Mononuclear cell (primary cell): Measurements from ENCODE around the gene WDR73. TPM values are rescaled to one million over a fixed set of nuclear protein-coding genes. Genes with fewer than 3 reads are reported as not detected.
"Not testable (repeated sequence)": the region's sequence is repeated elsewhere in the genome, so short reads cannot be mapped to it uniquely, and the experiment has no call there.

Experiments
- H3K27me3 ChIP-seq: 2 replicates; pipeline ENCODE4 v1.6.0; 2011; ENCODE audit warnings: low read length, control low read depth; ENCODE audit not compliant: insufficient read depth
- H3K4me1 ChIP-seq: 2 replicates; pipeline ENCODE4 v1.5.1; 2011; ENCODE audit warnings: mild to moderate bottlenecking, low read length, control low read depth; ENCODE audit not compliant: insufficient read depth
- H3K4me3 ChIP-seq: 2 replicates; pipeline ENCODE4 v1.5.1; 2011; ENCODE audit warnings: mild to moderate bottlenecking, low read length, moderate library complexity
- H3K9me3 ChIP-seq: 2 replicates; pipeline ENCODE4 v1.5.1; 2011; ENCODE audit warnings: low read depth, mild to moderate bottlenecking, control low read depth, low read length
- total RNA-seq: library from RNA; depleted of rRNA; stranded (reverse); fragments of >200 nt; gene quantifications from one replicate; pipeline ENCODE4 v1.2.3, GENCODE V29; 2012

Gene WDR73
- total RNA-seq, 1 donor = 17.8 TPM

GRCh38 chr15:84645496-84645895 is 8.6 kb downstream of the WDR73 start:
- Histone ChIP-seq H3K4me1 (peaks cover 8% of the 10 kb centered on the region), H3K9me3 (no peaks in the 10 kb centered on the region), H3K4me3 (no peak overlapping the region), H3K27me3 (no peaks in the 10 kb centered on the region)

DNA sequence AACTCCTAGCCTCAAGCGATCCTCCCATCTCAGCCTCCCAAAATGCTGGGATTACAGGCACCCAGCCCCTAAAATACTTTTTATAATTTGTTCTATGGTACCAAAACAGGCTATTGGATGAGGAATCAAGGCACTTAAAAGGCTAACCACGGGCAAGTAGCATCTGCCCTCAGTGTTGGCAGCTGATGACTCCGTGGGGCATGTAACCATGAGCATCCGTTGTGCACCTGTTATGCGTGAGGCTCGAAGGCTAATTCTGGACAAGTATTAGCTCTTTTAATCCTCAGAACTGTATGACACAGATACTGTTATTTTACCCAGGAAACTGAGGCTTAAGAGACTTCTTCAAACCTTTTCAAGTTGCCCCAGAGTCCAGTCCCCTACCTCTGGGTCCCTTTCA is 10.2 kb downstream of the WDR73 start:
- Histone ChIP-seq H3K27me3 (no peaks in the 10 kb centered on the region), H3K4me1 (peaks cover 7% of the 10 kb centered on the region), H3K9me3 (no peaks in the 10 kb centered on the region), H3K4me3 (no peak overlapping the region)

- not testable (repeated sequence) for H3K4me1 ChIP-seq, H3K27me3 ChIP-seq, H3K4me3 ChIP-seq, H3K9me3 ChIP-seq
These were observed 11.4 kb downstream of the WDR73 start for GRCh38 chr15:84642640-84643039.

DNA sequence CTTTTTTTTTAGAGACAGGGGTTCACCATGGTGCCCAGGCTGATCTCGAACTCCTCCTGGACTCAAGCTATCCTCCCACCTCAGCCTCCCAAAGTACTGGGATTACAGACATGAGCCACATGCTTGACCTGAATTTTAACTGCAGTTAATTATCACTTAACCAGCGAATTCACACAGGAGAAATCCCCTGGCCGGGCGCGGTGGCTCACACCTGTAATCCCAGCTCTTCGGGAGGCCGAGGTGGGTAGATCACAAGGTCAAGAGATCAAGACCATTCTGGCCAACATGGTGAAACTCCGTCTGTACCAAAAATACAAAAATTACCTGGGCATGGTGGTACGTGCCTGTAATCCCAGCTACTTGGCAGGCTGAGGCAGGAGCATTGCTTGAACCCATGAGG is 12.2 kb downstream of the WDR73 start:
- not testable (repeated sequence) for H3K9me3 ChIP-seq, H3K27me3 ChIP-seq, H3K4me1 ChIP-seq, H3K4me3 ChIP-seq

DNA sequence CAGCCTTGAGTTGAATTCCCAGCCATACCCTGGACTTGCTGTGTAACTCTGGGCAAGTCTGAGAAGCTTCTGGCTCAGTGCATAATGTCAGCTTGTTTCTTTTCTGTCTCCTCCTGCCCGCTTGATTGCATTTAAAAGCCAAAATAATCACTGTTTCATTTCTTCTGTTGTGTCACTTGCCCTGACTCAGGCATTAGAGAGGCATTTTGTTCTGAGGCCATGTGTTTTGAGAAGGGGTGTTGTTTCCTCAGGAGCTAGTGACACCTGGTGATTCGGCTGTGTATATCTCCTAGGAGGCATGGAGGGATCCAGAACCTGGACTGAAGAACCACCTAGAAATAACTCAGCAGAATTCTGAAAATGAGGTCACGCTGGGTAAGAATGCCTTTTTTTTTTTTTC is 16.0 kb downstream of the WDR73 start:
- Histone ChIP-seq H3K9me3 (no peaks in the 10 kb centered on the region), H3K4me3 (no peak overlapping the region), H3K4me1 (peaks cover 22% of the 10 kb centered on the region), H3K27me3 (no peaks in the 10 kb centered on the region)

DNA sequence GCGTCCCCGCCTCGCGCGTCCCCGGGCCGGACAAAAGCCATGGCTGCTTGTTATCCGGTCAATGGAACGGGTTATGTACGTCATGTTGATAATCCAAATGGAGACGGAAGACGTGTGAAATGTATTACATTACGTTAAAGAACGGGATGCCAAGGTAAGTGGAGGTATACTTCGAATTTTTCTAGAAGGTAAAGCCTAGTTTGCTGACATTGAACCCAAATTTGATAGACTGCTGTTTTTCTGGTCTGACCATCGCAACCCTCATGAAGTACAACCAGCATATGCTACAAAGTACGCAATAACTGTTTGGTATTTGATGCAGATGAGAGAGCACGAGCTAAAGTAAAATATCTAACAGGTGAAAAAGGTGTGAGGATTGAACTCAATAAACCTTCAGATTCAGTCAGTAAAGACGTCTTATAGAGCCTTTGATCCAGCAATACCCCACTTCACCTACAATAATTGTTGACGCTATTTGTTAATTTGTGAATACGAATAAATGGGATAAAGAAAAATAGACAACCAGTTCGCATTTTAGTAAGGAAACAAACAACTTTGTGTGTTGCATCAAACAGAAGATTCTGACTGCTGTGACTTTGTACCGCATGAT is 19.8 kb downstream of the WDR73 start:
- H3K9me3 ChIP-seq = no peaks in the 10 kb centered on the region
- no peaks in the 10 kb centered on the region for H3K27me3 ChIP-seq
- peak overlapping the region; percentile 62 for H3K4me3 ChIP-seq
- peaks cover 44% of the 10 kb centered on the region for H3K4me1 ChIP-seq

- Histone ChIP-seq H3K9me3 (no peaks in the 10 kb centered on the region), H3K27me3 (no peaks in the 10 kb centered on the region), H3K4me3 (peak overlapping the region; percentile 62), H3K4me1 (peaks cover 44% of the 10 kb centered on the region)
These were observed 20.5 kb downstream of the WDR73 start for GRCh38 chr15:84633311-84634227.

DNA sequence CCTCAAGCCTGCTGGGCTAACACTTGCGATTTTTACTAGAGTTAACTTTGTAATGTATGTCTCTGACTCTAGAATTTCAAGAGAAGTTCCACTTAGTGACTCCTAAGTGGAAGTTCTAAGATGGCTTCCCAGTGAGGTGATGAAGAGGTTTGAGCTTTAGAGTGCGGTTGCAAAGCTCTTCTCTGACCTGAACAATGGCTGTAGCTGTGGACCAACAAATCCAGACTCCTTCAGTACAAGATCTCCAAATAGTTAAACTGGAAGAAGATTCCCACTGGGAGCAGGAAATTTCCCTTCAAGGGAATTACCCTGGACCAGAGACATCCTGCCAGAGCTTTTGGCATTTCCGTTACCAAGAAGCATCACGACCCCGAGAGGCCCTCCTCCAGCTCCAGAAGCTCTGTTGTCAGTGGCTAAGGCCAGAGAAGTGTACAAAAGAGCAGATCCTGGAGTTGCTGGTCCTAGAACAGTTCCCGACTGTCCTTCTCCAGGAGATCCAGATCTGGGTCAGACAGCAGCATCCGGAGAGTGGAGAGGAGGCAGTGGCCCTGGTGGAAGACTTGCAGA is 22.3 kb downstream of the WDR73 start:
- Histone ChIP-seq H3K27me3 (no peaks in the 10 kb centered on the region), H3K9me3 (no peaks in the 10 kb centered on the region), H3K4me3 (peak overlapping the region; percentile 64), H3K4me1 (peaks cover 44% of the 10 kb centered on the region)

GRCh38 chr15:84629033-84629432 is 25.1 kb downstream of the WDR73 start:
- H3K4me3 ChIP-seq = no peak overlapping the region
- H3K27me3 ChIP-seq = no peaks in the 10 kb centered on the region
- H3K4me1 ChIP-seq = peaks cover 25% of the 10 kb centered on the region
- H3K9me3 ChIP-seq = no peaks in the 10 kb centered on the region

- Histone ChIP-seq H3K9me3 (peaks cover 18% of the 10 kb centered on the region), H3K27me3 (no peaks in the 10 kb centered on the region), H3K4me3 (no peak overlapping the region), H3K4me1 (no peaks in the 10 kb centered on the region)
These were observed 29.0 kb downstream of the WDR73 start for GRCh38 chr15:84625123-84625522.

DNA sequence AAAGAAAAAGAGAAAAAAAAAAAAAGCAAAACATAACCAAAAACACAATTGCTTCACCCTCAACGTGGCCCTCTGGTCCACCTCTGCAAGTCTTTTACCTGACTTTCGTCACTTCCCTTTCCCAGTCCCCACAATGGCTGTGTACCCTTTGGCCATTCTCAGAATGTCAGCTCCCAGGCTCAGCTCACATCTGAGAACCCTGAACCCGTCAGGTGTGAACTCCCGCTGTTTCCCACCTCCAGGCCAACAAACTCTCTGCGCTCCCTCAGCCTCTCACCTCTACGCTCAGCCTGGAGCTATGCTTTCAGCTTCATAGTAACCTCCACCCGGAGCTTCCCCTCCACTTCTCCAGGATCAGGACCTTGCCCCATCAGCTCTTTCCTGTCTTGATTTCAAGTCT is 29.7 kb downstream of the WDR73 start:
- Histone ChIP-seq H3K4me1 (no peaks in the 10 kb centered on the region), H3K9me3 (peaks cover 20% of the 10 kb centered on the region), H3K4me3 (no peak overlapping the region), H3K27me3 (no peaks in the 10 kb centered on the region)

- Histone ChIP-seq H3K4me1 (peaks cover 6% of the 10 kb centered on the region), H3K4me3 (no peak overlapping the region), H3K9me3 (peaks cover 20% of the 10 kb centered on the region), H3K27me3 (no peaks in the 10 kb centered on the region)
These were observed 32.6 kb downstream of the WDR73 start for GRCh38 chr15:84621358-84621979.

DNA sequence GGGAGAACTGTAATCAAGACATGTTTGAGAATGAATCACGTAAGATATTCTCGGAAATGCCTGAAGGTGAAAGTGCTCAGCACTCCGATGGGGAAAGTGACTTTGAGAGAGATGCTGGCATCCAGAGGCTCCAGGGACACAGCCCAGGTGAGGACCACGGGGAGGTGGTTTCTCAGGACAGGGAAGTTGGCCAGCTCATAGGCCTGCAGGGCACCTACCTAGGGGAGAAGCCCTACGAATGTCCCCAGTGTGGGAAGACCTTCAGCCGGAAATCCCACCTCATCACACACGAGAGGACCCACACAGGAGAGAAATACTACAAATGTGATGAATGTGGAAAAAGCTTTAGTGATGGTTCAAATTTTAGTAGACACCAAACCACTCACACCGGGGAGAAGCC is 33.5 kb downstream of the WDR73 start:
- Histone ChIP-seq H3K27me3 (no peaks in the 10 kb centered on the region), H3K9me3 (peaks cover 20% of the 10 kb centered on the region), H3K4me1 (peaks cover 13% of the 10 kb centered on the region), H3K4me3 (no peak overlapping the region)

- Histone ChIP-seq H3K27me3 (no peaks in the 10 kb centered on the region), H3K4me1 (peaks cover 13% of the 10 kb centered on the region), H3K9me3 (peaks cover 13% of the 10 kb centered on the region), H3K4me3 (no peak overlapping the region)
These were observed 37.8 kb downstream of the WDR73 start for GRCh38 chr15:84616235-84616634.

DNA sequence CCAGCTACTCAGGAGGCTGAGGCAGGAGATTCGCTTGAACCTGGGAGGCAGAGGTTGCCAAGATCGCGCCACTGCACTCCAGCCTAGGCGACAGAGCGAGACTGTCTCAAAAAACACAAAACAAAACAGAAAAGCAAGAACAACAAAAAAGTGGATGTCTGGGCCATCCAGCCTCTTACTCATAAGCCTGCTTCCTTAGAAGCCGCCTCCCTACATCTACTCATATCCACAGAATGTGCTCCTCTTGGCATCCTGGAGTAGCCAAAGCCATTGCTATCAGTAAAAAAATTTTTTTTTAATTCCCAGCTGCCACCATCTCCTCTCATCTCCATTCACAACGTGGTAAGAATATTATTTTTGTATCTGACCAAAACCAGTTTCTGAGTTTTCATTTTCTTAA is 42.5 kb downstream of the WDR73 start:
- H3K4me3 ChIP-seq = no peak overlapping the region

More for the DNA sequence above, 42.5 kb downstream of the WDR73 start:
- peaks cover 9% of the 10 kb centered on the region for H3K4me1 ChIP-seq
- no peaks in the 10 kb centered on the region for H3K9me3 ChIP-seq
- no peaks in the 10 kb centered on the region for H3K27me3 ChIP-seq
